IPS-11a (cell line): ENCODE results near the gene SYF2.
"Not testable (repeated sequence)": the region's sequence is repeated elsewhere in the genome, so short reads cannot be mapped to it uniquely, and the experiment has no call there.

ENCODE experiments used
- H3K4me3 ChIP-seq: one replicate; pipeline ENCODE4 v1.5.1; 2013; ENCODE audit warnings: low read depth, low read length, control low read depth

Gene SYF2

DNA sequence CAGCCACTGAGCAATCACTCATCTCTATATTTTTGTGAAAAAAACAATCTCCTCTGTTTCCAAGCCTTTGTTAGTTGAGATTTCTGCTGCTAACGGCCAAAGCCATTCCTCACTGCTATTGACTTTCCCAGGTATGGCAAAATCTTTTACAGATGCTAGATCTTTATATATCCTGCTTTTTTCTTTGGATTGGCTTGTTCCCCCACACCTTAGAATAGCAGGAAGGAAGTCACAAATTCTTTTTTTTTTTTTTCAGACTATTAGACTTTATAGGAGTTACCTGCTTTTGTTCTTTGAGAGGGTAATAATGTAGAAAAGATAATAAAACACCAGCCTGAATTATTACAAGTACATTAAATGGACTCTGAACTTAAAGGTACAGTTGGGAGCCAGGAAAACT, 24.2 kb downstream of the SYF2 start:
- no peak overlapping the region for H3K4me3 ChIP-seq

DNA sequence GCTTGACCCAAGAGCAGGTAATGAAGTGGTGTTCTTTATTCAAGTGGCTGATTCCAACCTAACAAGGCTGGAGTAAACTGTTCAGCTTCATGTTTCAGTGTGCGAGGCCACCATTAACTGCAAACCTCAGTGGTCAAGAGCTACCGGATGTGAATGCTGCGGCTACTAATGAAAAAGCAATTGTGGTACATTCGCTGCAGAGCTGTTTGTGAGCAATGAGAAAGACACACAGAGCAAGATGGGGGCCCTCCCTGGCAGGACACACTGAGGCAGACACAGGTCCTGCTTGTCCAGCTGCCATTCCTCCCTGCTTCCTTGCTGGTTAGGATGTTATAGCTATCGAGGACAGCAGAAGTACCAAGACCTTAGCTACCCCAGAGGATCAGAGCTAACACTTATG, 26.1 kb downstream of the SYF2 start:
- H3K4me3 ChIP-seq: no peak overlapping the region

- no peak overlapping the region for H3K4me3 ChIP-seq
These were observed 26.5 kb downstream of the SYF2 start for GRCh38 chr1:25205786-25206185.

DNA sequence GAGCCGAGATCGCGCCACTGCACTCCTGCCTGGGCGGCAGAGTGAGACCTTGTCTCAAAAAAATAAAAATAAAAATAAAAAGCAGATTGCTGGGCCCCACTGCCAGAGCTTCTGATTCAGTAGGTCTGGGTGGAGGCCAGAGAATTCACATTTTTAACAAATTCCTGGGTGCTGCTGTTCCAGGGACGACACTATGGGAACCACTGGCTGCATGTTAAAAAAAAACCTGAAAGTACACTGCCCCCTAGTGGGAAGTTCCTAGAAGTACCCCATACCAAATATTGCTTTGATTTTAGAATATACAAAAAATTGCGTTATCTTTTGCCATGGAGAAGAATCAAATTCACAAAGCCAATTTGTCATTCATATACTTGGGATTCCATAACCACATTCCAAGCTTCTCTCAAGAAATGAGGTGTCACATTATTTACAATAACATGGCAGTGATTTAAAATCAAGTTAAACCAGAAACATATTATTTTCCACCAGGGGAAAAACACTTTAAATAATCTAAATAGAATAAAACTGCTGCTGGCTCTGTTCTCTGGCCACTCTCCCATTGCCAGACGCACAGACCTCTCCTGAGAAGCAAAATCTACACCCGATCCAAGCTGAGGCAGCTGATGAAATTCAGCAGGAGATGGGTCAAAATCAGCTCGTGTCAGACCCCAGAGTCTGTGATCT, 27.4 kb downstream of the SYF2 start:
- H3K4me3 ChIP-seq: no peak overlapping the region

GRCh38 chr1:25201006-25201405, 31.3 kb downstream of the SYF2 start:
- no peak overlapping the region for H3K4me3 ChIP-seq

DNA sequence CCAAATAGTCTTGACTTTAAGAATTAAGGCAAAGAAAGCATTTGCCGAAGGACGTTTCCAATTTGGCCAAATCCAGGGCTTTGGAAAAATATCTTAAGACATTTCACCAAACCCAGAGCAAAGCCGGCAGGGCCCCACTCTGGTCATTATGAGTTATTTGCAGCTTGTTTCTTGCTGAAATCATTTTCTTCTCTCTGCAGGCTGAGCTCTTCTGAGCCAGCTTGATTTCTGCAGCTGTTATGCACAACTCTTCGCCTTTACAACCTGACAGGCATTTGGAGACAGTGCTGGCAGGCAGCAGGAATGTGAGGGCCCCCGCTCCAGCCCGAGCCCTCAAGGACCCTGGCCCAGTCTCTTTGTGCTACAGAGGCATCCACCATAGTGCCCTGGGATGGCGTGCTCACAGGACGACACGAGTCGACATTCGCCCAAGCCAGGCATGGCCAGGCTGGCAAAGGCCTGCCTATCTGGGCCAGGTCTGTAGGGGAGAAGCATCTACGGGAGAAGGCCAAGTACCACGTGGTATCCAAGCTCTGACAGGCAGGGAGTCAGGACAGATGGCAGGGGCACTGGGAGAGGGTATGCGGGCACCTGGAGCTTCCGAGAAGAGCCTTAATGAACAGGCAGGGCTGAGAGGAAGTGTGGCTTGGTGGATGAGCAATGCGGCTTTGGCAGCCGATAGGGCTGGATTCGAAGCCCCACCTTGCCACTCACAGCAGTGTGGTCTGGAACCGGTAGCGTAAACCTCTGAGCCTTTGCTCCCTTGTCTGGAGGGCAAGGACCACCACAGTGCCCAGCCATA, 32.3 kb downstream of the SYF2 start:
- H3K4me3 ChIP-seq: no peak overlapping the region

GRCh38 chr1:25198663-25199252, 33.5 kb downstream of the SYF2 start:
- H3K4me3 ChIP-seq: no peak overlapping the region

DNA sequence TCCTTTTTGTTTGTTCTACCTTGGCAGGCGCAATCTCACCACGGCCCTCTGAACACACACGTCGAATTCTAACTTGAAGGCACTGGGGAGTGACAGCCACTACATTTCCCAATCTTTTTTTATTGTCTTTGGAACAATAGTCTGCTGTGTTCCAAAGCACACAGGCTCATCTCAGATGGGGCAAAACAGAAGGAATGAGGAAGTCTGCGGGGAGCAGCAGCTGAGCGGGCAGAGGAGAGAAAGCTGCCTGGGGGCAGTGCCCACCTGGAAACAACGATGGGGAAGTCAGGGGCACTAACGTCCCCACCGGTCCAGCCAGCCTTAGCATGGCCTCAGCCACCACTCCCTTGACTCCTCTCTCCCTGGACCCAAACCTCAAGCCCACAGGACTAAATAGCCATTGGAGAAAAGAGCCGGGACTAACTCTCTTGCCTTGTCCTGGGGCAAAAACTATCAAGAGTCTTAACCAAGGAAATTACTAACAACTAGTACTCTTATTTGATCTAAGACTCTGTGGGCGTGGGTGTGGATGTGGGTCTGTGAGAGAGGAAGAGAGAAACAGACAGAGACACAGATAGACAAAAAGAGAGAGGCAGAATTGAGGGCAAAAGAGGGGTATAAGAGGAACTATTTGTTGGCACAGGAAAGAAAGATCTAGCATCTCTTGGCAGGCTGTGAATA, 34.2 kb downstream of the SYF2 start:
- no peak overlapping the region for H3K4me3 ChIP-seq

- H3K4me3 ChIP-seq: no peak overlapping the region
These were observed 34.9 kb downstream of the SYF2 start for GRCh38 chr1:25197235-25197975.

DNA sequence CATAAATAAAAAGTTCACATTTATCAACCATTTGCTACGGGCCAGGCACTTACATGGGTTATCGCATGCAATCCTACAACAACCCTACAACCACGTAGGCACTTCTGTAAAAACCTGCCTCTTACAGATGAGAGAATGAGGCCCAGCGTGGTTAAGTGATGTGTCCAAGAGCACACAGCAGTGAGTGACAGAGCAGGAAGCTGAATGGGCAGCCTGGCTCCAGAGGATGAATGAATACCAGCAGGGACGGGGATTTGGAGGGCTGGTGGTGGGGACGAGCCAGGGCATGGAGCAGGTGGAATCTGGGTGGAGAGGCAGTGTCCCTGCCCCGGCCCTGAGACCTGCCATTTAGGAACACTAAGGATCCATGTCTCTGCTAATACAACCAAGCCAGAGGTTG, 35.5 kb downstream of the SYF2 start:
- H3K4me3 ChIP-seq: no peak overlapping the region

DNA sequence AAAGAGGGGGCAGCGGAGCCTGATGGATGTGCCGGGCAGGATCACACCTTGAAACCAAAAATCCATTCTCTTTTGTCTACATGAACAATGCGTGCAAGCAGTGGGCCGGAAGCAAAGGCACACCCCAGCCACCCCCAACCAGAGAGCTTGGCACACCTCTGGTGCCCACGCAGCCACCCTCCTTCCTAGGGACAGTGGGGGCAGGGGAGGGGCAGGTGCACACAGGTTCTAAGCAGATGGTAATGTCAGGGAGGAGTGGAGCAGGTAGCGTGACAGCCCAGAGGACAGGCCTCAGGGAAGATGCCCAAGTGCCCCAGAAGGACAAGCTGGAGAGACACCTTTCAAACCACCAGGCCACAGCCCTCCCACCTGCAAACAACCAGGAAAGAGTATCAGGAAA, 36.5 kb downstream of the SYF2 start:
- no peak overlapping the region for H3K4me3 ChIP-seq

GRCh38 chr1:25194572-25195020, 37.7 kb downstream of the SYF2 start:
- no peak overlapping the region for H3K4me3 ChIP-seq

GRCh38 chr1:25194054-25194453, 38.2 kb downstream of the SYF2 start:
- no peak overlapping the region for H3K4me3 ChIP-seq

DNA sequence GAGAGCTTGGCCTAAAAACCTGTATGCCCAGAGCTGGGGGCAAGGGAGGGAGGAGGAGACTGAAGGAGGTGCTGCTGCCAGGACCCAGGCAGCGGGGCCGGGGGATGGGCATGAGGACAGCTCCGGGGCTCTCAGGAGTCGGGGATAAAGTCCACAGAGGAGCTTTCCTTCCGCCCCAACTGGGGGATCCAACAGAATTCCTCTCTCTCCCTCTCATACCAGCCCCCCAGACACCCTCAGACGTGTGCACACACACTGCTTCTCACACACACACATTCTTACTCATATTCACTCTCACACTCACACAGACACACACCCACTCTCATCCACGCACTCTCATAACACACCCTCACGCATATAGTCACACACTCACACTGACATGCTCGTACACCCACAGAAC, 39.1 kb downstream of the SYF2 start:
- no peak overlapping the region for H3K4me3 ChIP-seq

DNA sequence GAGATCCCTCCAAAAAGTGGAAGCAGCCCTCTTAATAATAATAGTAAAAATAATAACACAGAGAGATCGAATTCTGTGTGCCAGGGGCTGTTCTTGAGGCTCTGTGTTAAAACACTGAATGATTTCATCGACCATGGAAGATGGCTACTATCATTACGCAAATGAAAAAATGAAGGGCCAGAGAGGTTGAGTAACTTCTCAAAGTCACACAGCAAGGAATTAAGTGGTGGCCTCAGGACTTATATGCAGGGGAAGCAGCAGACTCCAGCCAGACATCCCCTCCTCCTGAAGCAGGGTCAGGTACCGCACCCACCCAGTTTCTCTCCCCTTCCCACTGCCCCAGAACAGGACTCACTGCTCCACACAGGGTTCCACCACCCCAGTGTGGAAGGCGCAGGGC, 40.1 kb downstream of the SYF2 start:
- no peak overlapping the region for H3K4me3 ChIP-seq

- H3K4me3 ChIP-seq: no peak overlapping the region
These were observed 42.0 kb downstream of the SYF2 start for GRCh38 chr1:25190260-25190659.

- H3K4me3 ChIP-seq: not testable (repeated sequence)
These were observed 44.4 kb downstream of the SYF2 start for GRCh38 chr1:25187904-25188303.

DNA sequence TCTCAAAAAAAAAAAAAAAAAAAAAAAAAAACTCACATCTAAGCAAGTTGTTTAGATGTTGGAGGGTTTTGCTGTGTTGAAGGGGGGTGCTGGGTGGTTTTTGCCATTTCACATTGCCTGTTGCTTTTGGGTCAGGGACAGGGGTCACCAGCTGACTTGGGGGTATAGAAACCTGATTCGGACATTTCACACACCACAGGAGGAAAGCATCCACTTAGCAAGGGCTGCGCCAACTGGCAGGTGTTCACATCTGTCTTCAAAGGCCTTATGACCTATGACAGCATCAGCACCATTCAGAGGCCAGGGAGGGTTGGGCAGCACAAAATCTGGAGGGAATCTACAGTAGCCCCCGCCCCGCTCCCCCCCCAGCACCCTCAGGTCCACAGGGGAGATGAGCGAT, 45.2 kb downstream of the SYF2 start:
- H3K4me3 ChIP-seq: no peak overlapping the region

- no peak overlapping the region for H3K4me3 ChIP-seq
These were observed 45.9 kb downstream of the SYF2 start for GRCh38 chr1:25186161-25187007.
